Measurements from ENCODE around the gene DSCAM.

DNA sequence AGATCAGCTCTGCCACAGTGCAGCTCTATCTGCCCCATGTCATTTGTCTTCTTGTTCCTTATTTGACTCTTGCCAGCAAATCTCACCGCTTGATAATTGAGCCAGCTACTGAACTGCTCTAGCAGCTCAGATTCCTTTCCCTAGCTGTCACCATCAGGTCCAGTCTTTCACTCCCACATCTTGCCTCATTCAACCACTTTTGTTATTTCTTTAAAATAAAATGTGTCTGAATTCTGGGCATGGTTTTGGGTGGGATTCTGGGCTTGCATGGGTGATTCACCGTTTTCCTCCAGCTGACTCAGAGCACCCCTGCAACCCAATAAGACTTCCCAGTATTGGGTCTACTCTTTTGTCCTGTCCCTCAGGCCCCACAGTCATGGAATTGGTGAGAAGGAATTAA lies 215.7 kb downstream of the DSCAM start:
- TF ChIP-seq POLR2AphosphoS5 (IDR thresholded peaks at IDR 0.05; ENCODE audit: low read depth, low read length), result no peak
- TF ChIP-seq TAF1 (IDR thresholded peaks at IDR 0.05; ENCODE audit: borderline replicate concordance, low read depth, low read length), result no peak
